NCI-H748 treated with DMSO at 0.1 percent for 48 hours (cell line): ENCODE results near the gene BOLL.
"Not testable (repeated sequence)": the region's sequence is repeated elsewhere in the genome, so short reads cannot be mapped to it uniquely, and the experiment has no call there.

Experiments used
- DNase-seq: peaks from one replicate; lab custom pipeline; 2025; lab: John Stamatoyannopoulos, UW

Gene BOLL

DNA sequence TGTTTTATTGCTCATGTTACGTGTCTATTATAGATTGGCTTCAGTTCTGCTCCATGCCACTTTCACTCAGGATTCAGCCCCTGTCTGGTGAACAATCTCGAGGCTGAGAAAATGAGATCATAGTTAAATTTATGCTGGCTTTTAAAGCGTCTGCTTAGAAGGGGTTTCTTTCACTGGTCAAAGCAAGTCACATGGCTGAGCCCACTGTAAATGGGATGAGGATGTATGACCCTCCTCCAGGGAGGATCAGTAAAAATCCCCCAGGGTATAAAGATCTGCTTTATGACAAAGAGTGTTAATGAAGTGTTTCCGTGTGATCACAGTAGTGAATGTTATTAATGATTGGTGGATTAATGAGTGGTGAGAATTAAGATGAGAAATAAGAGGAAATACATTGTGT lies 13.1 kb upstream of the BOLL start:
- no peak for DNase-seq

DNA sequence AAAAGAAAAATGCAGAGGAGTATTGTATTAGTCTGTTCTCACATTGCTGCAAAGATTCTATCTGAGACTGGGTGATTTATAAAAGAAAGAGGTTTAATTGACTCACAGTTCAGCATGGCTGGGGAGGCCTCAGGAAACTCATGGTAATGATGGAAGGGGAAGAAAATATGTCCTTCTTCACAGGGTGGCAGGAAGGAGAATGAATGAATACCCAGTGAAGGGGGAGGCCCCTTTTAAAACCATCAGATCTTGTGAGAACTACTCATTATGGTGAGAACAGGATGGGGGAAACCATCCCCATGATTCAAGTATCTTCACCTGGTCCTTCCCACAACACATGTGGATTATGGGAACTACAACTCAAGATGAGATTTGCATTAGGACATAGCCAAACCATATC lies 10.2 kb upstream of the BOLL start:
- DNase-seq = no peak

DNA sequence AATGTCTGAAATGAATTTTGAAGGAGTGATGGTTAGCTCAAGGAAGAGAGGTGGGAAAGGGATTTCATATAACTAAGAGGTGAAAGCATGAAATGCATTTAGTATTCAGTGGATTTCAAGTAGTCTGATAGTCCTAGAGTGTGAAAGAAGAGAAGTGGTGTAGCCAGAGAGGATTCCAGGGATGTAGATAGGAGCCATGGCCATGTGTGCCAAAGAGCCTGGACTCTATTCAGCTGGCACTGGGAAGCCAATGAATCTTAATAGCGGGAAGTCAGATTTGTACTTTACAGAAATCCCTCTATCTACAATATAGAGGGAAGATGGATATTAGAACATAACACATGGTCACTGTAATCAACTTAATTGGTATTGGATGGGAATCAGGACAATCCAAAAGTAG lies 8.3 kb upstream of the BOLL start:
- no peak for DNase-seq

DNA sequence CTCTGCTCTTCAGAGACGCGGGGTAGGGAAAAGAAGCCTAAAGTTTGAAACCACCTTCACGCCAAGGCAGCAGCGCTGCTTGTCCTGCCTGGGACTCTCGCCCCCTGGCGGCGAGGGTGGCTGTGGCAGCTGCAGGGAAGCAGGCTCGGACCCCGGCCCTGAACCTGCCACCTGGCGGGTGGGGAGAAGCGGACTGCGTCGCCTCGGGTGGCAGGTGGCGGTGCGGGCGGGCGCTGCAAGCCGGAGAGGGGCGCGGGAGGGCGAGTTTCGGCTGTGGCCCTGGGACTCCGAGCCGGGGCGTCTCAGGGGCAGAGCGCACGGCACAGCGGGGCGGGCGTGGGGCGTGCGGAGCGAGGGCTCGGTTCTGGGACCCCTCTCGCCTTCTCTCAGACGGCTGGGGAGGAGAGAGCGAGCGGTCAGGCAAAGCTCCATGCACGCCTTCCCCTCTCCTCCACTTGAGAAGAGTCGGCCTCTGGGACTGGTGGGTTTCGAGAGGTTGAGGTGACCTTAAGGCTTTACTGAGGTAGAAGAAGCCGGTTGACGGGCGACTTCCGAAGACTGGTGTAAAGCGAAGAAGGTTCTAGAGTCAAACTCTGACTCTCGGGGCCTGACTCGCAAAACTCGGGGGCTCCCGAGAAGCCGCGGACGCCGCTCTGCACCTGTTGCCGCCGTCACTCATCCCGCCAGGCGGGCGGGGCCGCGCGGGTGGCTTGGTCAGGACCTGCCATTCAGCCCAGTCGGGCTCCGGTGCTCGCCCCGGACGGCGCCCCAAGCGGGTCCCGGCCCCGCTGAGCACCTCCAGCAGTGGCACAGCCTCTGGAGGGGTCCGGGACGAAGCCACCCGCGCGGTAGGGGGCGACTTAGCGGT lies 1.1 kb upstream of the BOLL start:
- no peak for DNase-seq

DNA sequence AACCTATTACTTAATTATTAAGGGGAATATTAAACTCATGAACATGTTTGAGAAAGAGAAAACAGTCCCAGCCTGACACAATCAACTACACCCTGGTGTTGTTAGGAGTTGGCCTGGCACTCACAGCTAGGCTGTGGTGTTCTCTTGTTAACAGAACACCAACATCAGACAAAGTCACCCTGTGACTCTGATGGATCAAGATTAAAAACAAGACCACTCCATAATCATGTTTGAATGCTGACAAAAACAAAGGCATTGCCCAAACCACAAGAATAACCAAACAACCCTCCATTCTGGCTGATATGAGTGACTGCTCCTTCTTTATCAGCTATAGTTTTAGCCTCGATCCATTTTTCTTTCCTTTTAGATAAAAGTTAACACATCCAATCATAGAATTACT lies 3.0 kb downstream of the BOLL start:
- no peak for DNase-seq

DNA sequence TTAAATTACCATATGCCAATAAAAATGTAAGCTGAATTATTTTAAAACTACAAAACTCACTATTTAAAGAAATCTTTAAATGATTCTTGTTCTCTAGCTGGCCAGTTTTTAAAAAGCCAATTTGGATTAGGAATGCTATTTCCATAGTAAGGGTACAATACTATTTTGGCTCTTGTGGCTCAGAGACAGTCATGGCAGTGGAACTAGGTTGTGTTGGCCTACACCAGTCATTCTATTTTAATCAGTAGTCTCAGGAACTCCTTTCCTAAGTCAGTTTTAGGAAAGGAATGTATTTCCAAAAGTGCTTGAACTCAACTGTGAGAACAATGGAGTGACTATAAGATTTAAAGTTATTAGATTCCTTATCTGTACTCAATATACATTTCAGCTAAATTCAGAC lies 5.9 kb downstream of the BOLL start:
- DNase-seq = no peak

DNA sequence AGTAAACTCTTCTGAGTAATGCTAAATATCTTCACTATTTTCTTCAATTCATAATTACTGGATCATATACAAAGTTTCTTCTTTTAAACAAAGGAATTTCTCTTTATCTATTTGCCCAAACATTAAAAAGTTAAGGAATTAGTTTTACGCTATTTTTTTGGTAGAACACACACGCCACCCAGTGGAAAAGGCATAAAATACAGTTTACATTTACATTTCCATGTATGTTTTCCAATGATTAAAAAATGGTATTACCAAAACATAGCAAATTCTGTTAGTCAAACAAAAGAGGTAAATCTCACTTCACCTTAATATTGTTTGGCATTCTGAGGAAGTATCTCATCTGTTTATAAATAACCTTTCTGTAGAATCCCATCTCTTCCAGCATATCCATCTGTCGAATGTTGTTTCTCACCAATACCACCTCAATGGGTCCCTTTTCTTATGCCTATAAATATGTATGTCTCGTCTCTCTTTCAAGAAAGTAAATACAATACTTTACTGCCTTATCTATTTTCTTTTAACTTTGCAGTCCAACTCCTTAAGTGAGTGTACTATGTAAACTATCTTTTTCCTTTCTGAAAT lies 7.2 kb downstream of the BOLL start:
- peak; percentile 6 for DNase-seq

DNA sequence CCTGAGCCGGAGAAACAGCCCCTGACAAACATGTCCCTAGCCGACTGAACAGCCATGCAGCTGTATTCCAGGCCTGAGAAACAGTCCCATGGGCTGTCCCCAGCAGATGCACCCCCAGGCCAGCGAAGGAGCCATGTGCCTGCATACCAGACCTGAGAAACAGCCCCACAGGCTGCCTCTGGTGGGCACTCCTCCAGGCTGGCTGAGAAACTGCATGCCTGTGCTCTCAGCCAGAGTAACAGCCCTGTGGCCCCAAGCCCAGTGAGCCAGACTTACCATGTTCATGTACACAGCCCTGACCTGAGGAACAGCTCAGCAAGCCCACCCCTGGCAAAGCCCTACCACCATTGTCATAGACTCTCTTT lies 24.8 kb downstream of the BOLL start:
- no peak for DNase-seq

DNA sequence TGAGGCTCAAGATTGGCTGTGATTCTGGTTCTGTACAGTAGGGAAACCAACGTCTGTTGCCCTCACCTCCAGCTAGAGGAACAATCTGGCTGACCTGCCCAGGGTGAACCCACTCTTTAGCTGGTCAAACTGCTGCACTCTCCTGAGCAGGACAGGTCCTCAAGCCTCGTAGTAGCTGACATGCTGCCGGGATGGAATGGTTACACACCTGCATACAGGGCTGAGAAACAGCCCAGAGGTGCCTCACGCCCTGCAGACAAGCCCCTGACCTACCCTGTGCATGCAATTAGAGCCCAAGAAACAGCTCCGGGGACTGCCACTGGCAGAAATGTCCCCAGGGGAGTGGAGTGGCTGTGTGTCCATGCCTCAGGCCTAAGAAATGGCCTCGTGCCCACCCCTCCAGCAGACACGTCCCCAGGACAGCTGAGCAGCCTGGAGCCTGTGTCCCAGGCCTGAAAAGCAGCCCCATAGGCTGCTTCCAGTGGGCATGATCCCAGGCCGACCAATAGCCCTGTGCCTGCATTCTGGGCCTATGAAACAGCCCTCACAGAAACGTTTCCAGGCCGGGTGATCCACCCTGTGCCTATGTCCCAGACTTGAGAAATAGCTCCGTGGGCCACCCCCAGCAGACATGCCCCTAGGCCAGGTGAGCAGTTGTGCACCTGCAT lies 25.4 kb downstream of the BOLL start:
- no peak for DNase-seq

DNA sequence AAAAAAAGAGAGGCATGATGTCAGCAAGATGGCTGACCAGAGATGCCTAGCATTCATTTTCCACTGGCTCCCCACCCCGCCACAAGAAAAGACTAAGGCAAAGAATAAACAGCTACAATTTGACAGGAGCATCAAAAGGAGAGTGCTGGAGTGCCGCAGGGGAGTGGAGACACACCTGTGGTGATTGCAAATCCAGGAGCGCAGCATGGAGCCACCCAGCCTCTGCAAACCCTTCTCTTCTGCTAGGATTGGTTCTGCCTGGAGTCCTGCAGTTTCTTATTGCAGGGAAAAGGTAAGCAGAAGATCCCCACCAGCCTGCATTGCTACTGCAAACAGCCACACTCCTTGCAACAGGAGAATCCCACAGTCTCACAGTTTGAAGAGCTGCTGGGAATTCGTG lies 26.1 kb downstream of the BOLL start:
- no peak for DNase-seq

DNA sequence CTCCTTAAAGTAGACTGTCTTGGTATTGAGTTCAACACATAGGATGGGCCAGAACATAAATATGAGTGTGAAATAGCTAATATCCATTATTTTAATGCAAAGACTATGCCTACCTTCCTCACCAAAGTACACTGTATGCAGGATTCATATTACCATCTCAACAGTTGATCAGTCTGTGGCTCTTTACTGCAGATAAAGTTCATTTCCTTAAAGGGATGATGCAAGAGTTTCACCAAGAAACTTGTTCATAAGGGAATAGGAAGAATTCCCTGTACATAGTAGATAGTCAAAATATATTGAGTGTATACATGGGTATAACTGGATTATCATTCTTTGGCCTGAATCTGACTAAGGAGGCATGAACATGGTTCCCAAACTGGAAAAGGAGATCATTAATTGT lies 44.9 kb downstream of the BOLL start:
- DNase-seq = no peak

DNA sequence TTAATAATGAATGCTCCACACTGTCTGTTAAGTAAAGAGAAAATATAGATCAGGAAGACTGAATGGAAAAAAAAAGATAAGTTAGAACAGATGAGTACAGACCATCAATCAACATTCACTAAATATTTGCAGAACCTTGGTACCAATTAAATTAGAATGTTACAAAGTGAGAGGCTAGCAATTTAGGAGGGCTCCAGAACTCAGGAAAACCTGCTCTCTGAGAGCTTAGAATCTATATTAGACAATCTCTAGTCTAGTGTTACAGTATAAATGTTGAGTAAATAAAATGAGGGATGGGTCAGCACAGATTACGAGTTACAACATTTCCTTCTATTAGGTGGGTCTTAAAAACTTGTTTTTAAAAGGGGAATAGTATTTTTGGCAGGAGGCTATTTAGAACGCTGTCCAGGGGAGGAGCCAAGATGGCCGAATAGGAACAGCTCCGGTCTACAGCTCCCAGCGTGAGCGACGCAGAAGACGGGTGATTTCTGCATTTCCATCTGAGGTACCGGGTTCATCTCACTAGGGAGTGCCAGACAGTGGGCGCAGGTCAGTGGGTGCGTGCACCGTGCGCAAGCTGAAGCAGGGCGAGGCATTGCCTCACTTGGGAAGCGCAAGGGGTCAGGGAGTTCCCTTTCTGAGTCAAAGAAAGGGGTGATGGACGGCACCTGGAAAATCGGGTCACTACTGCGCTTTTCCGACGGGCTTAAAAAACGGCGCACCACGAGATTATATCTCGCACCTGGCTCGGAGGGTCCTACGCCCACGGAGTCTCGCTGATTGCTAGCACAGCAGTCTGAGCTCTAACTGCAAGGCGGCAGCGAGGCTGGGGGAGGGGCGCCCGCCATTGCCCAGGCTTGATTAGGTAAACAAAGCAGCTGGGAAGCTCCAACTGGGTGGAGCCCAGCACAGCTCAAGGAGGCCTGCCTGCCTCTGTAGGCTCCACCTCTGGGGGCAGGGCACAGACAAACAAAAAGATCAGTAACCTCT lies 56.3 kb downstream of the BOLL start:
- not testable (repeated sequence) for DNase-seq

DNA sequence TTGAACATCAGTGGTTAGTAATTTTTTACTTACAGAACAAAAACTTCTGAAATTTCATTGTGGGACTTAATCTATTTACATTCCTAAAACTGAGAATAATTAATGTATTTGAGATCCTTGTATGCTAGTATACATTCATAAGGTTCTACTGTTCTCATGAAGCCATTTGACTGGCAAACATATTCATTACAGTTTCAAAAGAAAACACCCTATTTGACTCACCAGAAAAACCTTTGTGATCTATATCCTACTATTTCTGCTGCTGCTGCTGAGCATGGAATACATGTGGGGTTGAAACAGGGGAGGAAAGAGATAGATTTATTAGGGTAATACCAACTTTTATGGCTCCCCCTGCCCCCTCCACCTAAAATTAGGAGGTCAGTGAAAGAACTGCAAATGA lies 58.1 kb downstream of the BOLL start:
- DNase-seq = no peak

DNA sequence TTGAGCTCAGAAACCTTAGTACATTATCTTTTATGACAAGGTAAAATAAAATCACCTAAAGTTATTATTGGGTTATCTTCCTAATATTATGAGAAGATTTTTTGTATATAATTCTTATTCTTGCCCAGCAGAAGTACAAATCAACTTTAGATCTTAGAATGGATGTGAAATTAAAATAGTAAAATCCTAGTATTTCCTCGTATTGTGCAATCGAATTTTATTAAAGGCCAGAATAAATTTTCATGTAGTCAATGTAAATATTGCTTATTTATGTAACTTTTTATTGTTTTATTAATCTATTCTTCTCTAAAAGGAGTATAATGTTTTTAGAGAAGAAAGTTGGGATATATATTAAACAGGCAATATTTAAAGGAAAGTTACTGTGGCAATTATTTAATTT lies 67.3 kb downstream of the BOLL start:
- DNase-seq = no peak

DNA sequence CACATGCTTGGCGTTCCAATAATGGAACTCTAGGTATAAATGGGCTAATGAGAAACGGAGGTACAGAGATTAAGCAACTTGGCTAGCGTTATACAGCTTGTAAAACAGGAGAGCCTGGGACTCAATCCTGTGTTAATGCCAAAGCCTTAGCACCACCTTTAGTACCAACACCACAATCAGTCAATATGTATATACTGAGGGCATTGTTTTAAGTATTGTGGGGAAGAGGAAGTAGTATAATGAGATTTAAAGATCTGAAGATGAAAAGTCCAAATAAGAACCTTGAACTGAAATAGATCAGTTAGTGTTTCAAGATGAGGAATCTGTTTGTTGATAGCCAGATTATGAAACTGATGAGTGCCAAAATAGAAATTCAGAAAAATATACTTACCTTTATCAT lies 71.8 kb downstream of the BOLL start:
- DNase-seq = no peak

DNA sequence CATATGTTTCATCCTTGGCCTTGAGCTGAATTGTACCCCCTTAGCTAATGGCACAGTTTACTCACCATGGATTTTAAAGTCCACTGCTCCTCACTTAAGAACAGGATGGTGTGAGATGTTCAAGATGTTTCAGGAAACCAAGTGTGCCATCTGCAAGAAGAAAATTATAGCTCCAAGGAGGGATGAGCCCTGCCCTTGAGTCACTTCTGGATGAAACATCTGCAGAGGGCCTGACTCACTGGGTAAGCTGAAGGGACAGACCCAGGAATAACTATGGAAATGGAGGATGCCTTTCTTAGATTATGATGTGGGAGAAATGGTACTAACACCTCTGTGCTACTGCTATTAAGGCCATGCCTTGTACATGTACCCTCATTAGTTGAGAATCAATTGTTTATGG lies 73.5 kb downstream of the BOLL start:
- no peak for DNase-seq

DNA sequence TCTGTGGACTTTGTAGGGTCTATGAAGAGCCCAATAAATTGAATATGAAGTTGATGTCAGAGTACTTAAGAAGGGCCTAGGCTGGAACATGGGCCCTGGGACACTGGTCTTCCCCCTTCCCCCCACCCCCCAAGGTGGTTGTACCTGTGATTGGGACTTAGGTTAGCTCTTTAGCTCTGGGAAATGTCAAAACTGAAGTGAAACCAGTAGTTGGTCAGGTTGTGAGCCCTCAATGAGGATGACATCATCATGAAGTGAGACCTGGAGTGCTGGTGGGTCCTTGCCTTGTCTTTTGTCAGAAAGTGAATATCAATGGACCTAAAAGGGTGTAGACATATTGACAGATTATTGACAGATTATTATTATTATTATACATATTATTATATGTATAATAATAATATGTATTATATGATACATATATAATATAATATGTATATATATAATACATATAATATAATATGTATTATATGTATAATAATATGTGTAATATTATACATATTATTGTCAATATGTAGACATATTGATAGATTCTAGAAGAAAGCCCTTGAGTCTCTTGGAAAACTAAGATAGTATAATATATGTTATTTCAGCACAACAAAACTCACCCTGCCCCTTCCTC lies 74.6 kb downstream of the BOLL start:
- DNase-seq = no peak

DNA sequence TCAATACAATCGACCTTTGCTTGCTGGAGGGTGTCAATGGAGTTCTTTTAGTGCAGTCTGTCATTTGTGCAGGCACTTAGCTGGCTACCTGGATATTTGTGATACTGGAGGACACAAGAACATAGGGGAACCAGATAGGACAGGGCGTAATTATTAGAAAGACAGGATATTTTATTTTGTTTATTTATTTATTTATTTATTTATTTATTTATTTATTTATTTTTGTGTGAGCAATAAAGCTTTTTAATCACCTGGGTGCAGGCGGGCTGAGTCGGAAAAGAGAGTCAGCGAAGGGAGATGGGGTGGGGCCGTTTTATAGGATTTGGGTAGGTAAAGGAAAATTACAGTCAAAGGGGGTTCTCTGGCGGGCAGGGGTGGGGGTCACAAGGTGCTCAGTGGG lies 76.0 kb downstream of the BOLL start:
- not testable (repeated sequence) for DNase-seq

DNA sequence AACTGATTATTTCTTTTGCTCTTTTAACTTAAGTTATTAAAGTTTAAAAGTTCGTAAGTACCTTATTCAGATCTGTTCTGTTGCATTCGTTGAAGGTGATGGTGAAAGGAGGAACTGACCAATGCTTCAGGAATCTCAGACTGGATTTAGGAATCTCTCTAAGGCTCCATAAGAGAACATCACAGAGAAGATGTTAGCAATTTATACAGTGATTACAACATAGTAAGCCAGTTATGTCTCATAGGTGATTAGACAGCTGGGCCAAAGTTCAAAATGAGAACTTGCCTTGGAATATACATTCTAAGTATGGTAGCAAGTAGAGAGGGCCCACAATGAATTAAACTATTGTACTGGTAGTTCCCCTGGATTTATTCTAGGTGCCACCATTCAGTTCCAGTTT lies 76.8 kb downstream of the BOLL start:
- no peak for DNase-seq

DNA sequence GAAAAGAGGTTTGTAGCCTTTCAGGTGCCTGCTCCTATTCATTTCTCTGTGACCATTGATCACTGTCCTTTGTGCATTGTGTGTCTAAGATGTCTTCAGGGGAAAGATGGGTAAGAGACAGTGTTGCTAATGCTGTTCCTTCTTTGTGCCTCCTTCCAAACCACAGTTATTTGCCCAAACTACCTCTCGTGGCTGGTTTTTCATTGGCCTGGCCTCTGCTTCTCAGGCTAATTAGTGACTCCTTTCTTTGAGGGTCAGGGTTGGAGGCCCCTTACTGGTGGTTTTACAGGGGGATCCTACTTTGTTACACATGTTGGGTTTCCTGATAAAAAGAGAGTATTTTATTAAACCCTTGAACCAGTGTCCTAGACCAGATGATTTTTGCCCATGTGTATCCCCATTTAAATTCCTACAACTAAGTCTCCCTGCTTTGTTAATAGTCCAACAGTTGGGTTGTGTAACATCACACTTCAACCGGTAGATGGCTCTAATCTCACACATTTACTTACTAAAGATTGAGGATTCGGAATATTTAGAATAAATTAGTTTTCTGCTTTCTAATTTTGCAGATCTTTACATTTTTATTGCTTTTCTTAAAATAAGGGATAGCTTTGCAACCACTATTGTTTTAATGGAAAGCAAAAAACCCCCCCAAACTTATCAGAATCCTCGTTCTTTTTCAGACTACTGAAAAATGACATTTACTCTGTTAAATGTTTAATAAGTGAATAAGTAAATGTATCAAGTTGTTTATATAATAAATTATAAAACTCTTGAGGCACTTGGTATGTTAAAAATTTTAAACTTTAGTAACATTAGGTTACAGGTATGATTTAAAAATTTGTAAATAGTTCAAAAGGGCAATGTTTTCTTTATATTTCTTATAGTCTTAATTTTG lies 77.6 kb downstream of the BOLL start:
- DNase-seq = peak; percentile 43

DNA sequence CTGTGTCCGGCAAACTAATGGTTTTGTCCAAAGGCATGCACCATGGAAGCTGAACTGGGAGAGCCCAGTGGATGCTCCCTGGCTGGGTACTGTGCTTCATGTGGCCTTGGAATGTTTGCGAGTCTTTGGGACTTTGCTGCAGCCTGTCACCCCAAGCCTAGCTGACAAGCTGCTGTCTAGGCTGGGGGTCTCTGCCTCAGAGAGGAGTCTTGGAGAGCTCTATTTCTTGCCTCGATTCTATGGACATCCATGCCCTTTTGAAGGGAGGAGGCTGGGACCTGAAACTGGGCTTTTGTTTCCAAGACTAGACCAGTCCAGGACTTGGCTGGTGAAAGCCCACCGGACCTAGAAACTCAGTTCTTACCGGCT lies 78.3 kb downstream of the BOLL start:
- no peak for DNase-seq
